Progenitor cell of endocrine pancreas (in vitro differentiated cells): ENCODE measurements around the gene ZMYND19. TPM values are rescaled to one million over a fixed set of nuclear protein-coding genes. Genes with fewer than 3 reads are reported as not detected.
"Not testable (repeated sequence)": the region's sequence is repeated elsewhere in the genome, so short reads cannot be mapped to it uniquely, and the experiment has no call there.

Experiments used
- DNase-seq: peaks from one replicate; pipeline ENCODE4 v3.0.0; 2021; ENCODE audit warnings: low spot score; ENCODE audit not compliant: unreplicated experiment
- H3K27ac Mint-ChIP-seq: 2 replicates; pipeline ENCODE4 v1.8.0; 2021; ENCODE audit warnings: mild to moderate bottlenecking, moderate library complexity, mixed read lengths
- H3K27me3 Mint-ChIP-seq: 2 replicates; pipeline ENCODE4 v1.8.0; 2021; ENCODE audit warnings: mixed read lengths
- H3K36me3 Mint-ChIP-seq: 2 replicates; pipeline ENCODE4 v1.8.0; 2022; ENCODE audit warnings: mixed read lengths; ENCODE audit not compliant: insufficient read depth
- H3K4me1 Mint-ChIP-seq: 2 replicates; pipeline ENCODE4 v1.8.0; 2021; ENCODE audit warnings: low read depth, mixed read lengths
- H3K4me3 Mint-ChIP-seq: 2 replicates; pipeline ENCODE4 v1.8.0; 2021; ENCODE audit warnings: low read depth, mild to moderate bottlenecking, moderate library complexity, mixed read lengths
- H3K9me3 Mint-ChIP-seq: 2 replicates; pipeline ENCODE4 v1.8.0; 2021; ENCODE audit warnings: low read depth, mixed read lengths
- total RNA-seq: library from RNA; stranded (reverse); gene quantifications from 2 replicates; pipeline ENCODE4 v1.2.1, GENCODE V29; 2021
- TF ChIP-seq, protein P1 (sequence below): fragments of 200-600 bp; sonication (generic); IDR thresholded peaks from one replicate; pipeline ENCODE4 v1.5.0; 2021; ENCODE audit warnings: antibody characterized with exemption, mild to moderate bottlenecking; ENCODE audit not compliant: unreplicated experiment

Gene ZMYND19
- total RNA-seq, 1 donor from 2014 or later = 38.8 TPM

GRCh38 chr9:137604345-137605086 is 14.2 kb upstream of the ZMYND19 start:
- TF ChIP-seq, protein P1, sequence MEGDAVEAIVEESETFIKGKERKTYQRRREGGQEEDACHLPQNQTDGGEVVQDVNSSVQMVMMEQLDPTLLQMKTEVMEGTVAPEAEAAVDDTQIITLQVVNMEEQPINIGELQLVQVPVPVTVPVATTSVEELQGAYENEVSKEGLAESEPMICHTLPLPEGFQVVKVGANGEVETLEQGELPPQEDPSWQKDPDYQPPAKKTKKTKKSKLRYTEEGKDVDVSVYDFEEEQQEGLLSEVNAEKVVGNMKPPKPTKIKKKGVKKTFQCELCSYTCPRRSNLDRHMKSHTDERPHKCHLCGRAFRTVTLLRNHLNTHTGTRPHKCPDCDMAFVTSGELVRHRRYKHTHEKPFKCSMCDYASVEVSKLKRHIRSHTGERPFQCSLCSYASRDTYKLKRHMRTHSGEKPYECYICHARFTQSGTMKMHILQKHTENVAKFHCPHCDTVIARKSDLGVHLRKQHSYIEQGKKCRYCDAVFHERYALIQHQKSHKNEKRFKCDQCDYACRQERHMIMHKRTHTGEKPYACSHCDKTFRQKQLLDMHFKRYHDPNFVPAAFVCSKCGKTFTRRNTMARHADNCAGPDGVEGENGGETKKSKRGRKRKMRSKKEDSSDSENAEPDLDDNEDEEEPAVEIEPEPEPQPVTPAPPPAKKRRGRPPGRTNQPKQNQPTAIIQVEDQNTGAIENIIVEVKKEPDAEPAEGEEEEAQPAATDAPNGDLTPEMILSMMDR = no peak
- H3K36me3 Mint-ChIP-seq = no peaks in the 10 kb centered on the region
- H3K27me3 Mint-ChIP-seq = peaks cover 20% of the 10 kb centered on the region
- H3K9me3 Mint-ChIP-seq = no peaks in the 10 kb centered on the region
- H3K4me1 Mint-ChIP-seq = peaks cover 11% of the 10 kb centered on the region
- H3K27ac Mint-ChIP-seq = no peak overlapping the region
- DNase-seq = no peak
- peak overlapping the region; percentile 57 for H3K4me3 Mint-ChIP-seq

DNA sequence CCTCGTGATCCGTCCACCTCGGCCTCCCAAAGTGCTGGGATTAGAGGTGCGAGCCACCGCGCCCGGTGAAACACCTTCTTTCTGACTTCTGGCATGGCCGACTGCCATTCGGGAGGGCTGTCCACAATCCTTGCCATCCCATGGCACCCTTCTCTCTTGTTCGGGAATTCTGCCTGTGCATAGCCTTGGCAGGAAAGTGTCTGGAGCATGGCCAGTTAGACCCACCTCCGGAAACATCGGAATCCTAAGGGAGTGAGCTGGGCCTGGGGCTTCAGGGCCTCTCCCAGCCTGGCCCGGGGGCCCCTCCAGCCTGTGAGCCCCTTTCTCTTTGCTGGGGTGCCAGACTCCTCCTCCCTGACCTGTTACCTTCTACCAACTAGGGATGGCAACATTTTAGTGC is 13.6 kb upstream of the ZMYND19 start:
- Mint-ChIP-seq H3K27me3 (peaks cover 20% of the 10 kb centered on the region), H3K9me3 (no peaks in the 10 kb centered on the region), H3K36me3 (no peaks in the 10 kb centered on the region), H3K4me1 (peaks cover 11% of the 10 kb centered on the region), H3K4me3 (peak overlapping the region; percentile 57), H3K27ac (no peak overlapping the region)
- no peak for DNase-seq
- TF ChIP-seq, protein P1 = no peak

GRCh38 chr9:137602661-137603060 is 12.3 kb upstream of the ZMYND19 start:
- Mint-ChIP-seq H3K27ac (no peak overlapping the region), H3K36me3 (no peaks in the 10 kb centered on the region), H3K27me3 (peaks cover 26% of the 10 kb centered on the region), H3K9me3 (no peaks in the 10 kb centered on the region), H3K4me3 (no peak overlapping the region), H3K4me1 (peaks cover 11% of the 10 kb centered on the region)
- no peak for DNase-seq
- TF ChIP-seq, protein P1 = no peak

DNA sequence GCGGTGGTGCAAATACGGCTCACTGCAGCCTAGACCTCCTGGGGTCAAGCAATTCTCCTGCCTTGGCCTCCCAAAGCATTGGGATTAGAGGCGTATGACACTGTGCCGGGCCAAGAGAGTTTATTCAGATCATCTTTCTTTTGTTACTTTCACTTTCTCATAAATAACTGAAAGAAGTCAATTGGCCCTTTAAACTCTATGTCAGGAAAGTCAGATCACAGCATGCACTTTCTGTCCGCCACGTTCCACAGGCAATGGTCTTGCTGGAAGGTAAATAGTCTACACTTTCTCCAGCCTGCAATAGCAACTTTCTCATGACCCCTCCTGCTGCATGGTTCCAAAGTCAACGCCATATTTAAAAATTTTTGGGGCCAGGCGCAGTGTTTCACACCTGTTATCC is 8.6 kb upstream of the ZMYND19 start:
- Mint-ChIP-seq H3K36me3 (no peaks in the 10 kb centered on the region), H3K27ac (no peak overlapping the region), H3K4me3 (no peak overlapping the region), H3K27me3 (peaks cover 21% of the 10 kb centered on the region), H3K9me3 (no peaks in the 10 kb centered on the region), H3K4me1 (no peaks in the 10 kb centered on the region)
- TF ChIP-seq, protein P1 = no peak
- no peak for DNase-seq

DNA sequence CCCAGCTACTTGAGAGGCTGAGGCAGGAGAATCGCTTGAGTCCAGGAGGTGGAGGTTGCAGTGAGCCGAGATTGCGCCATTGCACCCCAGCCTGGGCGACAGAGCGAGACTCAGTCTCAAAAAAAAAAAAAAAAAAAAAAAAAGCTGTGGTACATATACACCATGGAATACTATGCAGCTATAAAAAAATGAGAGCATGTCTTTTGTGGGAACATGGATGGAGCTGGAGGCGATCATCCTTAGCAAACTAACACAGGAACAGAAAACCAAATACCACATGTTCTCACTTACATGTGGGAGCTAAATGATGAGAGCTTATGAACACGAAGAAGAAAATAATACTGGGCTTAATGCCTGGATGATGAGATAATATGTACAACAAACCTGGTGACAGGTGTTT is 6.3 kb upstream of the ZMYND19 start:
- H3K9me3 Mint-ChIP-seq, H3K36me3 Mint-ChIP-seq, H3K27ac Mint-ChIP-seq, DNase-seq, H3K4me1 Mint-ChIP-seq, H3K27me3 Mint-ChIP-seq, H3K4me3 Mint-ChIP-seq: not testable (repeated sequence)

DNA sequence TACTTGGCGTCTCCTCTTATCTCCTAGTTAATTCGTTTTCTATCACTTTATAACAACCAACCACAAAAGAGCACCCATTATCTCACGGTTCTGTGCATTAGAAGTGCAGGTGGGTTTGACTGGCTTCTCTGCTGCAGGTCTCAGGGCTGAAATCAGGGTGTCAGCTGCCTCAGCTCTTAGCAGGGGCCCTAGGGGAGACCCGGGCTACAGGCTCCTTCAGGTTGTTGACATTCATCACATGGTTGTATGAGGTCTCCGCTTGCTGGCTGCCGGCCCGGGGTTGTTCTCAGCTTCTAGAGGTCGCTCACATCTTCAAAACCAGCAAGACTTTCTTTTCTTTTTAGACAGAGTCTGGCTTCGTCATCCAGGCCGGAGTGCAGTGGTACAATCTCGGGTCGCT is 2.9 kb upstream of the ZMYND19 start:
- Mint-ChIP-seq H3K9me3 (no peaks in the 10 kb centered on the region), H3K27me3 (peaks cover 2% of the 10 kb centered on the region), H3K36me3 (no peaks in the 10 kb centered on the region), H3K4me1 (peaks cover 4% of the 10 kb centered on the region), H3K27ac (no peak overlapping the region), H3K4me3 (peak overlapping the region; percentile 9)
- TF ChIP-seq, protein P1 = no peak
- no peak for DNase-seq
